Hindlimb muscle (tissue), 1 donor: Measurements from ENCODE around the gene HAVCR1. TPM values are rescaled to one million over a fixed set of nuclear protein-coding genes. Genes with fewer than 3 reads are reported as not detected.

ENCODE experiments used
- DNase-seq: peaks from one replicate; pipeline ENCODE4 v3.0.0-alpha.2; 2013
- polyA plus RNA-seq: library from polyadenylated mRNA; unstranded; fragments of 120-200 nt; gene quantifications from one replicate; pipeline ENCODE4 v1.2.1, GENCODE V29; 2013; ENCODE audit not compliant: insufficient read length

HAVCR1 gene
- polyA plus RNA-seq, 1 donor: not detected

- DNase-seq: no peak
Observed at GRCh38 chr5:156984064-156984463, 74.9 kb downstream of the HAVCR1 start.

- DNase-seq: no peak
Observed at GRCh38 chr5:156981481-156981880, 77.4 kb downstream of the HAVCR1 start.

Other genes with a start within 250 kb of the HAVCR1 start
- gene PPP1R2B, start 208.8 kb downstream of the HAVCR1 start, polyA plus RNA-seq: not detected
- gene TIMD4, start 95.9 kb downstream of the HAVCR1 start, polyA plus RNA-seq: 2.0 TPM
- gene HAVCR2, start 49.9 kb upstream of the HAVCR1 start, polyA plus RNA-seq: 4.1 TPM
- gene MED7, start 83.7 kb upstream of the HAVCR1 start, polyA plus RNA-seq: 12.1 TPM
- not detected for gene GARIN3, start 107.1 kb upstream of the HAVCR1 start, polyA plus RNA-seq
- 0.31 TPM for gene ITK, start 121.7 kb upstream of the HAVCR1 start, polyA plus RNA-seq
- 5.7 TPM for gene CYFIP2, start 207.0 kb upstream of the HAVCR1 start, polyA plus RNA-seq